SK-N-DZ (cell line): ENCODE results near the gene MARK1. TPM values are rescaled to one million over a fixed set of nuclear protein-coding genes. Genes with fewer than 3 reads are reported as not detected.

Source experiments
- DNase-seq: peaks from one replicate; pipeline ENCODE4 v3.0.0-alpha.2; 2015; ENCODE audit warnings: low spot score
- polyA plus RNA-seq, 2 experiments: library from polyadenylated mRNA; depleted of rRNA; stranded (reverse); fragments of >200 nt; gene quantifications; 2 replicates each; pipeline ENCODE4 v1.2.3, GENCODE V29; 2014

MARK1 gene
- polyA plus RNA-seq (2014; cell fraction: cytosol; rRNA removed): 10.9 and 12.7 TPM in 2 replicates
- polyA plus RNA-seq (2014; cell fraction: nucleus; rRNA removed): 16.3 and 17.0 TPM in 2 replicates

- peak; percentile 63 for DNase-seq
These were observed at the start of gene MARK1 for GRCh38 chr1:220527908-220528678. Gene MARK1 (plus strand): TSS chr1:220528136. CDS start chr1:220528823, 687 bp downstream.

DNA sequence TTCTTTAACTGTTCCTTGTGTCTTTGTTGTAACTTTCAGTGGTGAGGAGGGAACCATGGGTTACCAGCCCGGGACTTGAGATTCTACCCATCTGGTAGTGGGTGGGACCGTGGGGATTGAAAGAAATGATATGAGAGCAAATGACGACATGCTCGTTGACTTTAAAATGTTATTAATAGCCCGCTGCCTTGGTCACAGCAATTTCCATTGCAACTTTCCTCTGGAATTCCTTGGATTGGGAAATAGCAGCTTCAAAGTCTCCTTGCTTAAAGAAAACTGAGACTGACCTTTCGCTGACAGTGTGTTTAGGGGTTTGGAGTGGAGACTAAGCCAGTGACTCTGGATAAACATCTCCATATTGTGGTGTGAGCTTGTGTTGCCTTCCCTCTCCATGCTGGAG lies 44.2 kb upstream of the MARK1 start:
- no peak for DNase-seq

DNA sequence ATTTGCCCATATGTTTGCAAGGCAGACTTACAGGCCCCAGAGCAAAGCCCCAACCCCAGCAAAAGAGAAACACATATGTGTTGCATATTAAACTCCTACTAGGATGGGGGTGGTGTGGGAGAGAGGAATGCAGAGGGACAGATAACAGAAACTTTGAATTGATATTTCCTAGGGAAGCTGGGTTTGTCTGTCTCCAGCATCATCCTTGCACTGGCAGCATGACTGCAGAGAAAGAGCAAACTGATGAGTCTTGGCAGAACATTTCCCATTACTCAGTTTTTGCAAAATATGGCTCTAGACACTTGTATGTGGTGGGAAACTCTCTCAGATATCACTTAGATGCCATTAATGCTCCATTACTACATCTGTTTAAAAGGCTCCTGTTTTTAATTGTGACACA lies 43.8 kb upstream of the MARK1 start:
- DNase-seq: no peak

- no peak for DNase-seq
These were observed 42.8 kb upstream of the MARK1 start for GRCh38 chr1:220485131-220485530.

DNA sequence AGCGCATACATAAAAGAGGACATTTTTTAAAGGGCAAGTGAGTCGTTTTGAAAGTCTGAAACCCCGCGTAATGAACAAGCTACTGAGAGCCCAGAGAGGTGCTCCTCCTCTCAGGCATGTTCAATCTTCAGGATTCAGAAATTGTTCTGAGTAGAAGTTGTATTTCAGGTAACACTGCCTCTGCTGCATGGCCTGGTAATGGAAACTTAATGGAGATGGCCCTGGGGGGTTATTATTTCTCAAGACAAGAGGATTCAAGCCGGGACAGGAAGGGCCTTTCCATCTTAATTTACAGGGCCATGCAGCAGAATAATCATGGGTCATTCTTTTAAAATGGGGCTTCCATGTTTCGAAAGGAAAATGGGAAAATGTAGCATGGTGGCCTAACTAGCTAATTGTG lies 42.1 kb upstream of the MARK1 start:
- no peak for DNase-seq

GRCh38 chr1:220487297-220487820 lies 40.6 kb upstream of the MARK1 start:
- peak; percentile 18 for DNase-seq

DNA sequence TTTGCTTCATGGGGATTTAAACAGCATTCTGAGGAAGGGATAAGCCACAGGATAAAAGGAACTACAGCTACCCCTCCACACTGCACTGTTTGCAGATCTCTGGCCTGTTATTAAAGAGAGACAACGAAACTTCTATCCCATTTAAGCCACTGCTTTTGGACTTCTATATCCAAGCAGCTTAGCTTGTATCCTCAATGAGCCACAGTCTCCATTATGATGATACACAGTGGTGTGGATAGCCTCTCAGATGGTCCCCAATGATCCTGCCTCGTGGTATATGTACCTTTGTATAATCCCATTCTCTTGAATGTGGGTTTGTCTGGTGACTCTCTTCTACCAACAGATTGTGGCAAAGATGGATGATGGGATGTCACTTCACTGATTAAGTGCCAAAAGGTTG lies 36.0 kb upstream of the MARK1 start:
- DNase-seq: no peak

DNA sequence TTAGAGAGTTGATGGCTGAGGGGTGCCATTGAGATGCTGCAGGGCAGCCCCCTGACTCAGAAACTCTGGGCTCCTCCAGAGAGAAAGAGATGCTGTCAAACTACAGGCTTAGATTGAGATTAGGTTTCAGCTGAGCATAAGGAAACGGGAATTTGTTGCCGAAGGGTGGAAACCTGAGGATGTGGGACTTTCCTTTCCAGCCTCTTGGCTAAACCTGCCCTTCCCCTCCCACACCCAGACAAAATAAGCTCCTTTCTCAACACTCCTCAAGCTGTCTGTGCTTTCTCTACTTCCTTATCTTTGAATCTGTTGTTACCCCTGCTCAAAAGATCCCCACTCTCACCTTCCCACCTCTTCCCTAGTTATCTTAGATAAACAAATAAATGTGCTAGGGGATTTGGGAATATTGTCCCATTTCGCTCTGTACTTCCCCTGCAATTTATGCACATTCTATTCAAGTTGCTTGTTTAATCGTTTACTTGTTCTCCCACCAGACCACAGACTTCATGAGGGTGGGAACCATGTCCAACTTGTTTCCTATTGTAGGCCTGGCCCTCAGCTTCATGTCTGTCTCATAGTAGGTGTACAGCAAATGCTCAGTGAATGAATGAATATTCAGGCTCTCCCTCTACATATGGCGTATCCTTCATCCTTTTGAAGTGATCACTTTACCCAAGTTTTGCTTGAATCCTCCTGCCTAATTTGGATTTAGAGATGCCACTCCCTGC lies 30.6 kb upstream of the MARK1 start:
- no peak for DNase-seq

DNA sequence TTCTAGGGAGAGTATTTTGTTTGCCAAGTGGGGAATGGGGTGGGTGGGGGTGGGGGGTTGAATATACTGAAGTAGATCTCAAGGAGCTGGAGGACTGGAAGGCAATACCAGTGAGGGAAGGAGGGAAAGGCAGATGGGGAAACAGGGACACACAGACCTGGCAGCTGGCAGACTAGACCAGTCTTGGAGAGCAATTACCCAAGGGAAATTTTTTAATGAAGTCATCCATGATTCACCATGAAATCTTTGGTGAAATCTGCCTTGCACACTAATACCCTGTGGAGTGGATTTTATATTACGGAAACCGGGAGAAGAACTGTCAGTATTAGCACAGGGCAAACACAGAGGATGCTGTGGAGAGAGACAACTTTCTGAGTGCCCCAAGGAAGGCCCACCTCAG lies 29.7 kb upstream of the MARK1 start:
- DNase-seq: peak; percentile 17

DNA sequence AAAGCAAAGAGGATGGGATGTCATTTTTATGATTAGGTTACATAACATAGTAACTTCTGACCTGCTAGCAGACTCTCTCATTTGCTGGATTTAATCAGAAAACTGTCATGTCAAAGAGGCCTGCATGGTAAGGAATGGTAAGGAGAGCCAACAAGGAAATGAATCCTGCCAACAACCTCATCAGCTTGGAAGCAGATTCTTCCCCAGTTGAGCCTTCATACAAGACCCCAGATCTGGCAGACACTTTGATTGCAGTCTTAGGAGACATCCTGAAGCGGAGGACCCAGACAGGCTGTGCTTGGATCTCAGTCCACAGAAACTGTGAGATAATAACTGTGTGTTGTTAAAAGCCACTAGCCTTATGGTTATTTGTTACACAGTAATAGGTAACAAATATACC lies 27.6 kb upstream of the MARK1 start:
- DNase-seq: no peak

DNA sequence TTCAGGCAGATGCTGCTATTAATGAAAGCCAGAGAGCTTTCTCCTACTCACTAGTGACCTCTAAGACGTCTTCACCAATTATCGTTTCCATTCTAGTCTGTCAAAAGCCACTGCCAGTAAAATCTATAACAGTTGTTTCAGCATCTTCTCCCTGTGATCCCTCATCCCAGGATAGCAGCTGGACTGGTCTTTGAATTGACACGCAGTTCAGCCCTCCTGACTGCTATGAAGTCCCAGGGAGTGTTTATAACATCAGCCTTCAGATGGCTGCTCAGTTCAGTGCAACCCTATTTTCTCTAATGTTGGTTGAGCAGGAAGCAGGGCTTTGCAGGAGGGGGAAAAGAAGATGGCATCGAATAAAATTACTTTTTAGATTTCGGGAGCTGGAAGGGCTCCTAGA lies 23.6 kb upstream of the MARK1 start:
- DNase-seq: no peak

DNA sequence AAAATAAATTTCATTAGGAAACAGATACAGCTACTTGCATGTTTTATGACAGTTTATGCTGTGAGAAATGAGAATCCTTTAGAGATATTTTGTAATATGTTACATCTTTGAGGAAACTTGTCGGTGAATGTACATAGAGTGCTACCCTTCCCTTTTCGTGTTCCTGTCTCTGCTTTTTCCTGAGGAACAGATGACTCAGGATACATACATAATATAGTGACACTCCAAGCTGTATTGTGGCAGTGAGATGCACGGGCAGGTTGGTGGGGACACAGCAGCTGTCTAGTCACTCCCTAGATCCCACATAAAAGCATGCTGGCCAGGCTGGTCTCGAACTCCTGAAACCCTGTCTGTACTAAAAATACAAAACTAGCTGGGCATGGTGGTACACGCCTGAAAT lies 20.9 kb upstream of the MARK1 start:
- DNase-seq: no peak

GRCh38 chr1:220511179-220511578 lies 16.8 kb upstream of the MARK1 start:
- DNase-seq: no peak

GRCh38 chr1:220511785-220512184 lies 16.2 kb upstream of the MARK1 start:
- DNase-seq: no peak

GRCh38 chr1:220513834-220514233 lies 14.1 kb upstream of the MARK1 start:
- no peak for DNase-seq

DNA sequence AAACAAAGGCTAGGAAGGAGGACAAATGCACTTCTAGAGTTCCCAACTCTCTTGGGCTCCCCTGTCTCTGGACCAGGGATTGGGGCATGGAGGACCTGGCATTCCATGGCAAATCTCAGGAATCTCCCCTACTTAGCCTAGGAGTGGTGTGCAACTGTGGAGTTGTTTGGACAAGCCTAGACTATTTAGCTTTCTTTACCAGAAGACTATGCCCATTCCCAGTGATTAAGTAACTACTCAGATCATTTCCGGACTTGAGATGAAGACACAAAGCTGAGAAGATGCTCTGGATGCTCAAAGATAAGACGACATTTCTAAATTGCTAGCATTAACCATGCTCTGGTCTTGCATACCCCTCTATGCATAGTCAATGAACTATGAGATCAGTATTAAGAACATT lies 13.7 kb upstream of the MARK1 start:
- no peak for DNase-seq

DNA sequence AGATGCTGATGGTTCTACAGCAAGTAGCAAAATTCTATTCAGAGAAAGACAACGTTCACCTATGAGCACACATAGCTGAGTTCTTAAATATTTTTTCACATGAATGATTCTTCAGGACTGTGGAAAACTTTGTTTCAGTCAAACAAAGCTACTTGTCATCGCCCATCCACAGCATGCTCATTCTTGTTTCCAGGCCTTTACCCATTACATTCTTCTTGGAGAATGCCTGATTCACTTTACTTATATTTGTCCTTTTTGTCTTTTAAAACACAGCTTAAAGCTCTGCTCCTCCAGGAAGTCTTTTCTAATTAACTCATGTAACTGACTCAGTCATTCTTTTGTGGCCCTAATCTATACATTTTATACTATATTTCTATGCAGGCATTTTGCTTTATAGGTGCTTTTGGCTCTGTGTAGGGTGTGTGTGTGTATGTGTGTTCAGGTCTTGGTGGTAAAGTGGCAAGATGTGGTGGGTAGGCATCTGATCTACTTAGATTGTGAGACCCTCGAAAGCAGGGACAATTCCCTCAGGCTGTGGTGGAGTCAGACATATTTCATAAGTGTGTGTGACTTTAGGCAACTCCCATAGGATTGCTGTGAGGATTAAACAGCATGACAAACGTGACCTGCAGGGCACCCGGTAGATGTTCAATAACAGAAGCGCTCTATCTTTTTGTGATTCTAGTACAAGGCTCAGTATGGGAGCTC lies 11.8 kb upstream of the MARK1 start:
- DNase-seq: no peak

DNA sequence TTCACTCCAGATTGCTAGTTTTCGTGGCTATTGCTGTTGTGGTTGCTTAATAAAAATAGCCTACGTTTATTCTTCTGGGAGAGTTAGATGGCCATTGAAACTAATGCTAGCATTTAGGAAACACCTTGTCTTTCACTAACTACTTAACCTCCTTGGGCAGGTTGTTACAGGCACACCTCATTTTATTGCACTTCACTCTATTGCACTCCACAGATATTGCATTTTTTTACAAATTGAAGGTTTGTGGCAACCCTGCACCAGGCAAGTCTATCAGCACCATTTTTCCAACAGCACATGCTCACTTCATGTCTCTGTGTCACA lies 11.3 kb upstream of the MARK1 start:
- DNase-seq: no peak

- DNase-seq: no peak
These were observed 6.2 kb upstream of the MARK1 start for GRCh38 chr1:220521778-220522177.

DNA sequence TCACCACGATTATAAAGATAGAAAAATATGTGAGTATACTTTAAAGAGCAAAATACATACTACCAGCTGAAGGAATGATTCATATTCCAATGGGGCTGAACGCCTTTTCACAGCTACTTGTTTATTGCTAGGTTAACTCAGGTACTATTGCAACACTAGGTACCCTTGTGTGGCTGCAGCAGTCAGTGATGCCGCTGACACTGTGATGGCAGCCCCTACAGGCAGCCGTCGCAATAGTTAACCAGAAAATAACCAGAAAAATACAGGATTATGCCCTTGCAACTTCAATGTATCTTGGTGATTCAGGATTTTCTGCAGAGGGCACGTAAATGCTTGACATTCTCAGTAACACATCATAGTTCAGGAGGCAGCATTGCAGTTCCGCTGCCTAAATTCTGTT lies 1.6 kb upstream of the MARK1 start:
- peak; percentile 29 for DNase-seq

DNA sequence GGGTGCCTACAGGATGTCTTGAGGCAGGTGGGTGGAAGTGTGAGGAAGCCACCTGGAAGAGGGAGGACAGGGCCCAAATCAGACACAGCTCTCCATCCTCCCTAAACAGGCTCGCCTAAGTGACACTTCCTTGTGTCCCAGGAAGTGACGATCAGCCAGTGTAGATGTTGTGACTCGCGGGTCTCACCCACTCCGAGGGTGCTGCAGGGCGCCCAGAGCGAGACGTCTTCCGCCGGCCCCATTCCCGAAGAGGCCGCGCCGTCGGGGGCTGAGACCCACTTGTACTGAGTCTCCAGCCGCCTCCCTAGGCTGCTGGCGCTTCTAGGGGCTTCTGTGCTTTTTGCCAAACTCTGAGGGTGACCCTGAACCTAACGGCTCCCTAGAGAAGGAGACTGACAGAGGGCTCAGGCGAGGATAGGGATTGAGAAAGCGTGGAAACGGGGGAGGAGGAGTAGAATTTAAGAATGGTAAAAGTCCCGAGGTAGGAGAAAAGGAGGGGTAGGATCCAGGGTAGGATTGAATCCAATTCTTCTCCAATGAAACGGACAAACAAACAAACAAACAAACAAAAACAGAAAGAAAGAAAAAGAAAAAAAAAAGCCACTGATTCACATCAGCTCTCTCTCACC lies 543 bp upstream of the MARK1 start:
- DNase-seq: peak; percentile 59
